ENCODE data around the gene DOK3. TPM values are rescaled to one million over a fixed set of nuclear protein-coding genes. Genes with fewer than 3 reads are reported as not detected.
A peak's percentile ranks its signal among the peaks of the same experiment; 100 is the strongest.

DOK3 gene
- total RNA-seq, 1 experiment from 2014 or later, result 8.0 TPM

GRCh38 chr5:177482359-177482795 is 27.2 kb downstream of the DOK3 start:
- H4K20me1 ChIP-seq (ENCODE audit: insufficient read depth), result no peaks in the 10 kb centered on the region
- POLR2A ChIA-PET, result no interaction called here

GRCh38 chr5:177479774-177480173 is 29.9 kb downstream of the DOK3 start:
- Histone ChIP-seq H3K9ac (ENCODE audit: low read length) (no peak overlapping the region), H3K9me3 (ENCODE audit: control insufficient read depth in 1 of 2, insufficient read depth in 1 of 2, low read depth in 1 of 2, low read length in 2 of 2) (no peaks in the 10 kb centered on the region)
- CTCF ChIA-PET, result interaction anchor here (1.0 to 1.2 kb wide), 4 partner anchors 16 to 22 kb away, joined by 3 to 4 read pairs (median 4); partner anchors contain the start of gene PDLIM7

More at GRCh38 chr5:177482359-177482795, 27.2 kb downstream of the DOK3 start:
- CTCF ChIA-PET, result no interaction called here
- Histone ChIP-seq H3K9me2 (ENCODE audit: insufficient read depth) (no peaks in the 10 kb centered on the region), H3K27me3 (ENCODE audit: insufficient read depth, low read length) (no peaks in the 10 kb centered on the region), H3K27ac (ENCODE audit: low read depth, low read length) (no peak overlapping the region), H3K4me1 (ENCODE audit: control insufficient read depth in 1 of 2, insufficient read depth in 2 of 2, low read length in 2 of 2) (no peaks in the 10 kb centered on the region; a peak in 1 of 4 replicates), H3K4me3 (replicated peaks in 1 of 2; ENCODE audit: low read depth in 1 of 2, low read length in 2 of 2) (no peak overlapping the region), H2AFZ (ENCODE audit: low read depth, low read length, poor library complexity, severe bottlenecking) (no peak overlapping the region), H3K79me2 (ENCODE audit: insufficient read depth, low read length) (no peaks in the 10 kb centered on the region), H3K4me2 (ENCODE audit: low read length) (no peak overlapping the region), H3K9me3 (ENCODE audit: control insufficient read depth in 1 of 2, insufficient read depth in 1 of 2, low read depth in 1 of 2, low read length in 2 of 2) (no peaks in the 10 kb centered on the region), H3K36me3 (ENCODE audit: control insufficient read depth in 1 of 2, insufficient read depth in 2 of 2, low read length in 2 of 2) (peaks cover 3 to 4% of the 10 kb centered on the region in 2 experiments; a peak in 1 of 4 replicates), H3K9ac (ENCODE audit: low read length) (no peak overlapping the region)
- BruUV-seq (replicated peaks), result no TSS peak
- DNase-seq (ENCODE audit: low read depth, low spot score) (no peak), ATAC-seq (peak; percentile 21)
- intact Hi-C loops (cut with micrococcal nuclease), result no loop called here
- TF ChIP-seq POLR2AphosphoS5 (IDR thresholded peaks at IDR 0.05; ENCODE audit: low read depth, low read length) (peak; percentile 33; the same call in 1 of the 2 replicates), ATF3 (IDR thresholded peaks at IDR 0.05) (no peak)
- TF ChIP-seq, protein P1, sequence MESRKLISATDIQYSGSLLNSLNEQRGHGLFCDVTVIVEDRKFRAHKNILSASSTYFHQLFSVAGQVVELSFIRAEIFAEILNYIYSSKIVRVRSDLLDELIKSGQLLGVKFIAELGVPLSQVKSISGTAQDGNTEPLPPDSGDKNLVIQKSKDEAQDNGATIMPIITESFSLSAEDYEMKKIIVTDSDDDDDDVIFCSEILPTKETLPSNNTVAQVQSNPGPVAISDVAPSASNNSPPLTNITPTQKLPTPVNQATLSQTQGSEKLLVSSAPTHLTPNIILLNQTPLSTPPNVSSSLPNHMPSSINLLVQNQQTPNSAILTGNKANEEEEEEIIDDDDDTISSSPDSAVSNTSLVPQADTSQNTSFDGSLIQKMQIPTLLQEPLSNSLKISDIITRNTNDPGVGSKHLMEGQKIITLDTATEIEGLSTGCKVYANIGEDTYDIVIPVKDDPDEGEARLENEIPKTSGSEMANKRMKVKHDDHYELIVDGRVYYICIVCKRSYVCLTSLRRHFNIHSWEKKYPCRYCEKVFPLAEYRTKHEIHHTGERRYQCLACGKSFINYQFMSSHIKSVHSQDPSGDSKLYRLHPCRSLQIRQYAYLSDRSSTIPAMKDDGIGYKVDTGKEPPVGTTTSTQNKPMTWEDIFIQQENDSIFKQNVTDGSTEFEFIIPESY (IDR thresholded peaks at IDR 0.05; ENCODE audit: extremely low read depth, insufficient replicate concordance, low read length), result no peak
- TF ChIP-seq, protein P2, sequence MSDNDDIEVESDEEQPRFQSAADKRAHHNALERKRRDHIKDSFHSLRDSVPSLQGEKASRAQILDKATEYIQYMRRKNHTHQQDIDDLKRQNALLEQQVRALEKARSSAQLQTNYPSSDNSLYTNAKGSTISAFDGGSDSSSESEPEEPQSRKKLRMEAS (IDR thresholded peaks at IDR 0.05), result no peak
- RAD21 ChIA-PET (ENCODE audit: low non-redundant PET in 1 of 2, low total read pairs in 2 of 2, uncharacterized antibody in 2 of 2, unreplicated experiment in 2 of 2), result no interaction called here

More at GRCh38 chr5:177479774-177480173, 29.9 kb downstream of the DOK3 start:
- no peaks in the 10 kb centered on the region for H3K27me3 ChIP-seq (ENCODE audit: insufficient read depth, low read length)
- no peak for DNase-seq (ENCODE audit: low read depth, low spot score)
- TF ChIP-seq, protein P3, sequence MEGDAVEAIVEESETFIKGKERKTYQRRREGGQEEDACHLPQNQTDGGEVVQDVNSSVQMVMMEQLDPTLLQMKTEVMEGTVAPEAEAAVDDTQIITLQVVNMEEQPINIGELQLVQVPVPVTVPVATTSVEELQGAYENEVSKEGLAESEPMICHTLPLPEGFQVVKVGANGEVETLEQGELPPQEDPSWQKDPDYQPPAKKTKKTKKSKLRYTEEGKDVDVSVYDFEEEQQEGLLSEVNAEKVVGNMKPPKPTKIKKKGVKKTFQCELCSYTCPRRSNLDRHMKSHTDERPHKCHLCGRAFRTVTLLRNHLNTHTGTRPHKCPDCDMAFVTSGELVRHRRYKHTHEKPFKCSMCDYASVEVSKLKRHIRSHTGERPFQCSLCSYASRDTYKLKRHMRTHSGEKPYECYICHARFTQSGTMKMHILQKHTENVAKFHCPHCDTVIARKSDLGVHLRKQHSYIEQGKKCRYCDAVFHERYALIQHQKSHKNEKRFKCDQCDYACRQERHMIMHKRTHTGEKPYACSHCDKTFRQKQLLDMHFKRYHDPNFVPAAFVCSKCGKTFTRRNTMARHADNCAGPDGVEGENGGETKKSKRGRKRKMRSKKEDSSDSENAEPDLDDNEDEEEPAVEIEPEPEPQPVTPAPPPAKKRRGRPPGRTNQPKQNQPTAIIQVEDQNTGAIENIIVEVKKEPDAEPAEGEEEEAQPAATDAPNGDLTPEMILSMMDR (IDR thresholded peaks at IDR 0.05 in 2 of 3, conservative IDR thresholded peaks at IDR 0.05 in 1 of 3; ENCODE audit: borderline replicate concordance in 1 of 3, insufficient read depth in 1 of 3, low read depth in 2 of 3, low read length in 2 of 3), result no peak
- ATAC-seq, result no peak
- ChIA-PET RAD21 (ENCODE audit: low non-redundant PET in 1 of 2, low total read pairs in 2 of 2, uncharacterized antibody in 2 of 2, unreplicated experiment in 2 of 2) (no interaction called here), POLR2A (interaction anchor here (1.0 to 6.3 kb wide), 2 partner anchors 15 to 22 kb away, joined by 6 to 54 read pairs; partner anchors contain the start of gene PDLIM7)
- H3K4me3 ChIP-seq (replicated peaks in 1 of 2; ENCODE audit: low read depth in 1 of 2, low read length in 2 of 2), result no peak overlapping the region
- BruUV-seq (replicated peaks), result no TSS peak
- no peak overlapping the region for H3K27ac ChIP-seq (ENCODE audit: low read depth, low read length)
- H3K79me2 ChIP-seq (ENCODE audit: insufficient read depth, low read length), result no peaks in the 10 kb centered on the region
- intact Hi-C loops (cut with micrococcal nuclease), result no loop called here
- H3K9me2 ChIP-seq (ENCODE audit: insufficient read depth), result no peaks in the 10 kb centered on the region
- H4K20me1 ChIP-seq (ENCODE audit: insufficient read depth), result no peaks in the 10 kb centered on the region
- H3K36me3 ChIP-seq (ENCODE audit: control insufficient read depth in 1 of 2, insufficient read depth in 2 of 2, low read length in 2 of 2), result no peaks in the 10 kb centered on the region
- H3K4me1 ChIP-seq (ENCODE audit: control insufficient read depth in 1 of 2, insufficient read depth in 2 of 2, low read length in 2 of 2), result peaks cover 0 to 13% of the 10 kb centered on the region in 2 experiments; a peak in 1 of 4 replicates
- H2AFZ ChIP-seq (ENCODE audit: low read depth, low read length, poor library complexity, severe bottlenecking), result no peak overlapping the region
- no peak overlapping the region for H3K4me2 ChIP-seq (ENCODE audit: low read length)
